ENCODE data around the gene PLA2G2F.
"Not testable (repeated sequence)": the region's sequence is repeated elsewhere in the genome, so short reads cannot be mapped to it uniquely, and the experiment has no call there.

PLA2G2F gene

GRCh38 chr1:20126041-20126805, 12.9 kb upstream of the PLA2G2F start:
- Histone ChIP-seq H3K27me3 (no peaks in the 10 kb centered on the region), H3K36me3 (no peaks in the 10 kb centered on the region), H3K9me3 (no peaks in the 10 kb centered on the region), H3K4me3 (ENCODE audit: low read depth, low read length) (no peak overlapping the region), H3K4me1 (no peaks in the 10 kb centered on the region)
- DNase-seq = no peak
- no peak for TF ChIP-seq CTCF (IDR thresholded peaks at IDR 0.05; ENCODE audit: low read depth, low read length)

- no peak overlapping the region for H3K4me3 ChIP-seq (ENCODE audit: low read depth, low read length)
- no peaks in the 10 kb centered on the region for H3K4me1 ChIP-seq
- no peak for TF ChIP-seq CTCF (IDR thresholded peaks at IDR 0.05; ENCODE audit: low read depth, low read length)
- DNase-seq = no peak
- no peaks in the 10 kb centered on the region for H3K36me3 ChIP-seq
- no peaks in the 10 kb centered on the region for H3K27me3 ChIP-seq
- H3K9me3 ChIP-seq = no peaks in the 10 kb centered on the region
Measured at GRCh38 chr1:20126806-20127440, 12.2 kb upstream of the PLA2G2F start.

- not testable (repeated sequence) for DNase-seq; H3K27me3 ChIP-seq; H3K4me3 ChIP-seq (ENCODE audit: low read depth, low read length); H3K4me1 ChIP-seq; H3K36me3 ChIP-seq; H3K9me3 ChIP-seq
Measured at GRCh38 chr1:20130518-20130917, 8.6 kb upstream of the PLA2G2F start.

GRCh38 chr1:20134995-20135394, 4.1 kb upstream of the PLA2G2F start:
- no peak overlapping the region for H3K4me3 ChIP-seq (ENCODE audit: low read depth, low read length)
- H3K27me3 ChIP-seq = no peaks in the 10 kb centered on the region
- no peaks in the 10 kb centered on the region for H3K4me1 ChIP-seq
- no peak for DNase-seq
- TF ChIP-seq CTCF (IDR thresholded peaks at IDR 0.05; ENCODE audit: low read depth, low read length) = no peak
- H3K9me3 ChIP-seq = no peaks in the 10 kb centered on the region
- no peaks in the 10 kb centered on the region for H3K36me3 ChIP-seq

GRCh38 chr1:20136249-20136648, 2.9 kb upstream of the PLA2G2F start:
- Histone ChIP-seq H3K4me1 (no peaks in the 10 kb centered on the region), H3K9me3 (no peaks in the 10 kb centered on the region), H3K4me3 (ENCODE audit: low read depth, low read length) (no peak overlapping the region), H3K27me3 (no peaks in the 10 kb centered on the region), H3K36me3 (no peaks in the 10 kb centered on the region)
- no peak for DNase-seq
- no peak for TF ChIP-seq CTCF (IDR thresholded peaks at IDR 0.05; ENCODE audit: low read depth, low read length)

GRCh38 chr1:20137055-20137454, 2.1 kb upstream of the PLA2G2F start:
- H3K4me1 ChIP-seq = no peaks in the 10 kb centered on the region
- no peak overlapping the region for H3K4me3 ChIP-seq (ENCODE audit: low read depth, low read length)
- DNase-seq = no peak
- no peak for TF ChIP-seq CTCF (IDR thresholded peaks at IDR 0.05; ENCODE audit: low read depth, low read length)
- H3K9me3 ChIP-seq = no peaks in the 10 kb centered on the region
- no peaks in the 10 kb centered on the region for H3K27me3 ChIP-seq
- no peaks in the 10 kb centered on the region for H3K36me3 ChIP-seq

All from BE2C (cell line).